GM18511 (cell line): ENCODE results near the gene DTX1.

ENCODE experiments used
- ATAC-seq: cut with Tn5 transposase; IDR thresholded peaks from one replicate; pipeline ENCODE4 v1.9.1; 2021; ENCODE audit warnings: mild to moderate bottlenecking, moderate library complexity; ENCODE audit not compliant: unreplicated experiment

DTX1 gene

DNA sequence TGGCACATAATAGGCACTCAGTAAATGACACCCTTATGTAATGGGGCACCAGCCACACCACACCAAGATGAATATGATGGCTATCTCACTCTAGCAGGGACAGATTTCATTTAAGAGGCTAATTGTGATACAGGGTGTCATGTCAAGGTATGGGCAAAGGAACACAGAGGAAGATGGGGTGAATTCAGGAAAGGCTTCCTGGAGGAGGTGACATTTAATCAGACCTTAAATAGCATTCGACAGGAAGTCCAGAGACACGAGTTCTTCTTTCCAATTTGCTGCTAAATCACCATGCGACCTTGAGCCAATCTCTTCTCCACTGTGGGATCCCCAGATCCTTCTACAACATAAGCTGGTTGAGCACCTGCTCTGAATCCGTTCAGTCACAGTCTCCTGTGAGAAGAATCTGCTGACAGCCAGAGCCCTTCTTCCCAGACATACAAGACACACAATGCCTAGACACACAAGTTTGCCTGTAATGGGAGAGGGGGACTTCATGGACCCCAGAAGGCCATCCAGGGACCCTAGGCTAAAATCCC lies 1.5 kb upstream of the DTX1 start:
- no peak for ATAC-seq

DNA sequence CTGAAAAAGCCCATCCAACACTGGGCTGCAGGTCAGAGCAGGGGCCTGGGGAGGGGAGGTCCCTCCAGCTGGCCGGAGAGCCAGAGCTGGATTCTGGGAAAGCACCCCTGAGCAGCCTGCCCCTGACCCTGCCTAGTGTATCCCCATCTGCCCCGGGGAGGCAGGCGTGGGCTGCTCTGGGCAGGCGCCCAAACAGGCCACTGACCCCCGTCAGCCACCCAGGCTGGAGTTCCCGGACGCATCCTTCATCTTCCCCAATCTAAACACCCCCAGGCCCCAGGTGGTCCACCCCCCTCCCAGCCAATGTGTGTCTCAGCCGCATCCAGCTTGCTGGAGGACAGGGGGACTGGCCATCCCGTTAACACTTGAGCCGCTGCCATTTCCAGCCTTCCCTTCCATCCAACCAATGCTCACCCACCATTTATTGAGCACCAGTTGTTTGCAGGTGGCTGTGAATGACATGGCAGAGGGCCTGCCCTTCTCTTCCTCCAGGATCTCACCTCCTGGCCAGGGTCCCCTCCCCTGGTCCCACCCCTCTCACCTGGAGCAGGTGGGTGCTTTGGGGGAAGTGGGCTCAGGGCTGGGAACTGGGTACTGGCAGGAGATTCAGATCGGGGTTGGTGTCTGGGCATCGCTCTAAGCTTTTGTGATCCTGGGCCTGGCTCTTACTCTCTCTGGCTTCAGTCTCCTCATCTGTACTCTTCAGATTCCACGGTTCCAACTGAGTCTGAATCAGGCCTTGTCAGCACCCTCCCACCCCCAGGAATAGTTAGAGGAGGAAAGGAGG lies 743 bp upstream of the DTX1 start:
- ATAC-seq, result no peak

DNA sequence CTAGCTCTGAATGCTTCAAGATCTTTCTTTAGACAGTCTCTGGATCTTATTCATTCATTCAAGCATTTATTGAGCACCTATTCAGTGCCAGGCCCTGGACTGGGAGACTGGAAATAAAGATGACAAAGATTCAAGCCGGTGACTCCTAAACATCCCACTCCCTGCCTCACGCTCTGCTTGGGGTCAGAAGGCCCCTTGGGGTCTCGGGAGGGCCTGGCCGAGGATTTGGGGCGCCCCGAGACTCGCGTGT lies 224 bp upstream of the DTX1 start:
- no peak for ATAC-seq

DNA sequence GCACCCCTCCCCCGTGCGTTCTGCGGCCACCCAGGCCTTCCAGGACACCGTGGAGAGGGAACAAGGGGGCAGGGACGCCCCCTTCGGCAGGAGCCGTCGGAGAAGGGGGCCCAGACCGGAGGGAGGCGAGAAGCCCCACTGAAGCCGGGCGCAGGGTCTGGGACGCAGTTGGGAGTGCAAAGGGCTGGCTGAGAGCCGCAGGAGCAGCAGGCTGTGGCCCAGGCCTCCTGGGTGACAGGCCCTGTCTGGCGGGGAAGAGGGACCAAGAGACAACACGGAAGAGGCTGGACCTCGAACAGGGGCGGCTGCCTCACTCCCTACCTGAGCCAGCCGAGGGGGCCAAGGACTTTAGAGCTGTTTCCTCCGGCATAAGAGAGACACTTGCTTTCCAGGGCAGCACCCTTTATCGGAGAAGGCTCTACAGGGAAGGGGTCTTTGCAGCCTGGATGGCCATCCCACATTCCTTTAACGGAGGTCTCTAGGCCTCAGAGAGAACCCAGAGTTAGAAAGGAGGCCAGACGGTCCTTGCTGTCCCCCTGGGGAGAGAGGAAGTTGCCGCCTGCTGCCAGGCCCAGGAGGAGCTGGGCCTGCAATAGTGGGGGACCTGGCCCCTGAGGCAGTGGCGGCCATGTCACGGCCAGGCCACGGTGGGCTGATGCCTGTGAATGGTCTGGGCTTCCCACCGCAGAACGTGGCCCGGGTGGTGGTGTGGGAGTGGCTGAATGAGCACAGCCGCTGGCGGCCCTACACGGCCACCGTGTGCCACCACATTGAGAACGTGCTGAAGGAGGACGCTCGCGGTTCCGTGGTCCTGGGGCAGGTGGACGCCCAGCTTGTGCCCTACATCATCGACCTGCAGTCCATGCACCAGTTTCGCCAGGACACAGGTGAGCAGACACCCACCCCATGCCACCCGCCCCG lies 1.3 kb downstream of the DTX1 start:
- no peak for ATAC-seq

GRCh38 chr12:113058553-113058952 lies 2.0 kb downstream of the DTX1 start:
- ATAC-seq, result no peak

- no peak for ATAC-seq
Observed at GRCh38 chr12:113059071-113059595, 2.6 kb downstream of the DTX1 start.

- no peak for ATAC-seq
Observed at GRCh38 chr12:113060336-113060960, 3.9 kb downstream of the DTX1 start.

DNA sequence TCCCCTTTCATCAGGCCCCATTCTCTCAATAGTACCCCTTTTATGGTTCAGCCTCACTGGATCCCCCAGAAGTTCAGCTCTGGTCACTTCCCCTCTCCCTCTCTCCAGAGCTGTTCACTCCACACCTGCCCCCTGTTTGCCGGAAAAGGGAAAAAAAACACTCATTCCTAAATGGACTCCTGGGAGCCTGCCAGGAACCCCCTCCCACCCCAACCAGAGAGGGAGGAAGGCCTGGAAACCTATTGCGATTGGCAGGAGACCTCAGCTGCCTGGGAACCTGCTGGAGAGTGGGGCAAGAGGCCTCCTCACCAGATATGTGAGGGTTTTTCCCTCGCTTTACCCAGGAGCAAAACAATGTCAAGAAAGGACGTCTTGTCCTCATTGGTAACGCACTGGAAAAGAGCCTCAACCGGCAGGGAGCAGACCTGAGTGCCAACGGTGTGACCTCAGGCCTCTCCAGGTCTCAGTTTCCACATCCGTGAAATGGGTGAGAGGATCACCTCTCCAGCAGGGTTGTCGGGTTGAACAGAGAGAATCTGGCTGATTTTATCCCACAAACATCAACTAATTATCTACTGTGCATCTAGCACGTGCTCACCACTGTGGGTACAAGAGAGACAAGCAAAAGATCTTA lies 4.6 kb downstream of the DTX1 start:
- ATAC-seq, result no peak

GRCh38 chr12:113062502-113063395 lies 6.2 kb downstream of the DTX1 start:
- peak; percentile 49 for ATAC-seq

GRCh38 chr12:113063396-113064350 lies 7.1 kb downstream of the DTX1 start:
- ATAC-seq, result no peak

GRCh38 chr12:113064395-113065125 lies 8.0 kb downstream of the DTX1 start:
- no peak for ATAC-seq

DNA sequence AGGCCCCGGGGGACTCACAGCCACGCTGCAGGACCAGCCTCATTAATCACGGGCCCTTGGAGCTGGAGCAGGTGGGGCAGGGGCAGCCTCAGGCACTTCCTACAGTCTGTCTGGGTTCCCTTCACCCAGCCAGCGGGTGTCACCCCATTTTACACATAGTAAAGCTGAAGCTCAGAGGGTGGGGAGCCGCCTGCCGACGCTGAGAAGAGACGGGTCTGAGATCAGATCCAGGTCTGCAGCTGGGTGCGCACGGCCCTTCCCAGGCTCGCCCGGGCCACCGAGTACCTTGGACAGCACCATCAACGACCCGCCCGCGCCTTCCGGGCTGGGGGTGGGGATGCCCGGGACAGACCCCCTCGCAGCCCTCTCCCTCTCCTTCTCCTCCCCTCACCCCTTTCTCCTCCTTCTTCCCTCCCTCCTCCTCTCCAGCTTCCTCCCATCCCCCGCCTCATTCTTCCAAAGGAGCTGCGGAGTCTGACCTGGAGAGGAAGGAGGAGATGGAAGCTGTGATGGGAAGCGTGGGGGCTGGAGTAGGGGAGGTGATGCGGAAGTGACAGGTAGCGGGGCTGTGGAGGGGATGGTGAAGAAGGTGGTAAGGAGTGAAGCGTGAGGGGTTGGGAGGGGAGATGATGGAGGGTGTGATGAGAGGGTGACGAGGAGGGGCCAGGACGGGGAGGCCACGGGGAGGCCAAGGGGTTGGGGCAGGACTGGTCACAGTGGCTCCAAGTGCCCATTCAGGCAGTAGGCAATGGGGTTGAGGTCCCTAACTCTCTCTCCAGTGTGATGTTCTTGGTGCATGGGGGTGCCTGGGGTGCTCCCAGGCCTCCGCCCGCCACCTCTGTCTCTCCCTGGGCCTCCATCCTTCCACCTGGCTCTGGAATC lies 8.8 kb downstream of the DTX1 start:
- ATAC-seq, result no peak

DNA sequence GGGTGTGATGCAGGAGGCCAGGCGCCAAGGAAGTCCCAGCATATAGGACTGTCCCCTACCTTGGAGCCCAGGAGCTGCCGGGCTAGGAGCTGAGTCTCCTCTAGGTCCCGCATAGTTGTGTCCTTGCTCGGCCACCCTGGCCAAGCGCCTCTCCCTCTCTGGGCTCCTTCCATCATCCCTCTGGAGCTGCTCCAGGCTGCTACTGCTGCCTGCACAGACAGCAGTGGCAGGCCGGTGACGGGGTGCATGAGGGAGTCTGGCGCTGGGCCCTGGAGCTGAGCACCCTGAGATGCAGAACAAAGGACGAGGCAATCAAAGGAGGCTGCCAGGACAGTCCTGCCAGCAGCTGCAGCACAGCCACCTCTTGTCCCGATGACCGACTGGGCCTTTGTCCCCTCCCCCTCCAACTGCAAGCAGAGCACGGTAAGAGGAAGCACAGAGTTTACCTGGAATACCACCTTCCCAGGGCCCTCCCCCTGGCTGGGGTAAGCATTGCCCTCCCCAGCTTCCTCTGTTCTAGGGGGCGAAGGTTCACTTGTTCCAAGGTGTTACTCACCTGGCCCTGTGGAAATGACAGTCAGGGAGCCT lies 10.4 kb downstream of the DTX1 start:
- ATAC-seq, result no peak

- ATAC-seq, result no peak
Observed at GRCh38 chr12:113067987-113068935, 11.7 kb downstream of the DTX1 start.

- no peak for ATAC-seq
Observed at GRCh38 chr12:113069149-113069548, 12.6 kb downstream of the DTX1 start.

GRCh38 chr12:113069751-113070116 lies 13.2 kb downstream of the DTX1 start:
- no peak for ATAC-seq
